Esophagus mucosa (tissue), 1 donor: ENCODE results near the gene RRAGC. TPM values are rescaled to one million over a fixed set of nuclear protein-coding genes. Genes with fewer than 3 reads are reported as not detected.

Experiments
- ATAC-seq: fragments of 200-7000 bp; cut with Tn5 transposase; one replicate; pipeline ENCODE4 v1.9.1; 2020
- total RNA-seq: library from RNA; stranded (reverse); gene quantifications from one replicate; pipeline ENCODE4 v1.2.4, GENCODE V29; 2023
- donor health status: DM: yes; HTN: yes; CAD: no.

RRAGC gene
- total RNA-seq, result 32.8 TPM

- peak; percentile 98 for ATAC-seq
These were observed at the start of gene RRAGC for GRCh38 chr1:38859561-38860453. Gene RRAGC (minus strand): TSS chr1:38859772. CDS start chr1:38859646, 126 bp downstream.

- no peak for ATAC-seq
These were observed 49.2 kb upstream of the RRAGC start for GRCh38 chr1:38908821-38909220.

- no peak for ATAC-seq
These were observed 46.4 kb upstream of the RRAGC start for GRCh38 chr1:38905985-38906384.

- ATAC-seq, result no peak
These were observed 40.0 kb upstream of the RRAGC start for GRCh38 chr1:38899560-38899959.

- peak; percentile 65 for ATAC-seq
These were observed 39.2 kb upstream of the RRAGC start for GRCh38 chr1:38898653-38899230.

GRCh38 chr1:38896169-38896568 is 36.6 kb upstream of the RRAGC start:
- ATAC-seq, result no peak

GRCh38 chr1:38892976-38893375 is 33.4 kb upstream of the RRAGC start:
- ATAC-seq, result no peak

DNA sequence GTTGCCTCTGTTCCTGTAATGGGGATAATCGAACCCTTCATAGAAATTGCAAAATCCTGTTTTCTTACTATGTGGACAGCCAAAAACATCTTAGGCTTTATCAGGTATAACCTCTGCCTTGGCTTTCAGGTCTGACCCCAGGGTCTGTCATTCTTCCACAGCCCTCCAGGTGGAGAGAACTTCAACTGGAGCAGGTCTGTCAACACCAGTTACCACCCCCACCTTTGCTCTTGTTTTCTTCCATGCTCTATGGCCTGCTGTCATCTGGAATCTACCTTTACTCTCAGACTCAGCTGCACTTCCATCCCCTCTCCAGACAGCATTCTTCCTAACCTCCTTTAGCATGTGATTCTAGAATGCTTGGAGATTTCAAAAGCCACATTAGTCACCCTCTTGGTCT is 32.2 kb upstream of the RRAGC start:
- ATAC-seq, result no peak

DNA sequence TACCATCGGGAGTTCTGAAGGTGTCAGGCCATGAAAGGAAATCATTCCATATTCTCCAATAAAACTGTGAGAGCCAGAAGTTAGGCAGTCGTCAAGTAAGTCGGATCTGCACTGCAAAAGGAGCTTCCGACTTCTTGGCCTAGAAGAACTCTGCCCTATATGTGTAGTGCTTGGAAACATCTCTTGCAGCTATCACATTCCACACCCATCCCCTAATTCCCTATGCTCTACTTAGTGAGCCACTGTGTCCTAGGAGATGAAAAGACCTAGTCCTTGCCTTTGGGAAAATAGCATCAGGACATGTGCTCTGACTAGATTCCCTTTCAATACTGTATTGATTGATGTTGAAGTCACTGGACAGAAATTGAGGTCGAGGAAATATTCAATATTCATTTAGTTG is 30.0 kb upstream of the RRAGC start:
- ATAC-seq, result no peak

DNA sequence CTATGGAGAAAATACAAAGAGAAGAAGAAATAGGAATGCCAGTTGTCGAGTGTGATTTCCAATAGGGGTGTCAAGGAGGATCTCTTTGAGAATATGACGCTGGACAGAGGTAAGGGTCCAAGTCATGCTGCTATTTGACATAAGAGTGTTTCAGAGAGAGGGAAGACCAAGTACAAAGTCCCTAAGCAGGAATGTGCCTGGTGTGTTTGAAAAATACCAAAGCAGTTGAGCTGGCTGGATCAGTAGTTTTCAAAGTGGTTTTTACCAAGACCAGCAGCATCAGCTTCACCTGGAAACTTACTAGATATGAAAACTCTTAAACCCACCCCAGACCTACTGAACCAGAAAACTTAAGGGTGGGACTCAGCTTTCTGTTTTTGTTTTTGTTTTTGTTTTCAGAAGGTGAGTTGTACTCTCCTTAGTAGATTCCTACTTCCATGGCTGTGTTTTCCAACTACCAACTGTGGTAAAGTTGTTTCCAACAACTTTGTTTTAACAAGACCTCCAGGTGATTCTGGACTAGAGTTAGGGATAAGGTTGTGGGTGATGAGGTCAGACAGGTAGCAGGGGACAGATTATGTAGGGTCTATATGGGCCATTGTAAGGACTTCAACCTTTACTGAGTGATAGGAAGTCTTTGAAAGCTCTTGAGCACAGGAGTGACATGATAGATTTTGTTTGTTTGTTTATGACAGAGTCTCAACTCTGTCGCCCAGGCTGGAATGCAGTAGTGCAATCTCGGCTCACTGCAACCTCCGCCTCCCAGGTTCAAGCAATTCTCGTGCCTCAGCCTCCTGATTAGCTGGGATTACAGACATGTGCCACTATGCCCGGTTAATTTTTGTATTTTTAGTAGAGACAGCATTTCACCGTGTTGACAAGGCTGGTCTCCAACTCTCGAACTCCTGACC is 29.1 kb upstream of the RRAGC start:
- no peak for ATAC-seq

- no peak for ATAC-seq
These were observed 25.5 kb upstream of the RRAGC start for GRCh38 chr1:38885092-38885491.

DNA sequence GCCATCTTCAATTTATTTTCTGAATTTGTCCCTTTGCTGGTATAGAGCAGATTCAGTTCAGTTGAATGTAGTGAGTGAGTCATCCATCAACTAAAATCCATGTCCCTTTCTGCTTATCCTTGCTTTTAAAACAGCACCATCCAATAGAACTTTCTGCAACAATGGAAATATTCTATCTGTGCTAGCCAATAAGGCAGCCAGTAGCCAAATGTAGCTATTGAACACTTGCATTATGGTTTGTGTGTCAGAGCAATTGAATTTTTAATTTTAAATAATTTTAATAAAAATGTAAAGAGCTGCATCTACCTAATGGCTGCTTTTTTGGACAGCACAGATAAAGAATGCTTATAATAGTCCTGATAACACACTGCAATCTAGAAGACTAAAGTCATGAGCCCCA is 21.9 kb upstream of the RRAGC start, which contains the start of gene GJA9:
TSS of gene GJA9 (minus strand) at position 101 of the 400 bp plus-strand sequence. CDS start 5,489 bp downstream, outside the sequence.
- no peak for ATAC-seq

DNA sequence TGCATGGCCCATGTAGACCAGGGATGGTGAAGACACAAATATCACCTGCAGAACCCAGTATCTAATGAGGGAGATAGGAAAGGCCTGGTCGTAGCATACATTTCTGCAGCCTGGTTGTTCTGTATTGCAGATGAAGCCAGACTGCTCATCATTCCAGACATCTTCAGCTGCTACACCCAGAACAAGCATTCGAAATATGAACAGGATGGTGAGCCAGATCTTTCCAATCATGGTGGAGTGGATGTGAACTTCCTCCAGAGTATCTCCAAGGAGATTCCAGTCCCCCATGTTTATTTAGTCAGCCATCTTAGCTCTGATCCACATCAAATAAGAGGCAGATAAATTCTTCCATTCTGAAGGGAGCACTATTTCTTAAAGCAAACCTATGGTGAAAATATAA is 16.2 kb upstream of the RRAGC start:
- ATAC-seq, result no peak

GRCh38 chr1:38873027-38873969 is 13.7 kb upstream of the RRAGC start, which contains the start of gene MYCBP:
Gene MYCBP (minus strand): TSS chr1:38873348. CDS start chr1:38873305, 43 bp downstream.
- peak; percentile 99 for ATAC-seq

- ATAC-seq, result peak; percentile 41
These were observed 12.9 kb upstream of the RRAGC start for GRCh38 chr1:38872401-38873026.

- ATAC-seq, result no peak
These were observed 11.4 kb upstream of the RRAGC start for GRCh38 chr1:38870996-38871395.

DNA sequence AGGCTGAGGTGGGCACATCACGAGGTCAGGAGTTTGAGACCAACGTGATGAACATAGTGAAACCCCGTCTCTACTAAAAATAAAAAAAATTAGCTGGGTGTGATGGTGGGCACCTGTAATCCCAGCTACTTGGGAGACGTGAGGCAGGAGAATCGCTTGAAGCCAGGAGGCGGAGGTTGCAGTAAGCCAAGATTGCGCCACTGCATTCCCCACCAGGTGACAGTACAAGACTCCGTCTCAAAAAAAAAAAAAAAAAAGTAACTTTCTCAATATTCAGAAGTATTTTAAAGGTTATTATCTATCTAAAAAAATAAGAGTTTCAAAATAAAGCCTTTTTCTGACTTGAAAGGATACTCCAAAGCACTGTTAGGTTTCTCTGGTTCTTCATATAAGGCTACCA is 7.6 kb upstream of the RRAGC start:
- no peak for ATAC-seq

GRCh38 chr1:38865112-38865715 is 5.6 kb upstream of the RRAGC start:
- ATAC-seq, result peak; percentile 24

DNA sequence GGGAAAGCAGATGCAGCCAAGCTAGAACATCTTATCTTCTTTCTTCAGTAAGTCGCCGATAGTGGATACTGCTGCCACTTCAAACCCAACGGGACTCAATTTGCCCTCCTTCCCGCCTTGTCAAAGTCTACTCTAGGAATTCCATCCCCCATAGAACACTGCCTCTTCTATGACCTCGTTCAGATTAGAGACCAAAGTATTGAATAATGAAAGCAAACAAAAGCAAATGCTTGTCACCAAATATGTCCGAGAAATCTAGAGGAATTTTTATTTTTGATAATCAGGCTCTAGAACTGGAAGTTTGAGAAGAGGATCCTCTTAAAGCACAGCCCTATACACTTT is 853 bp upstream of the RRAGC start:
- ATAC-seq, result no peak

DNA sequence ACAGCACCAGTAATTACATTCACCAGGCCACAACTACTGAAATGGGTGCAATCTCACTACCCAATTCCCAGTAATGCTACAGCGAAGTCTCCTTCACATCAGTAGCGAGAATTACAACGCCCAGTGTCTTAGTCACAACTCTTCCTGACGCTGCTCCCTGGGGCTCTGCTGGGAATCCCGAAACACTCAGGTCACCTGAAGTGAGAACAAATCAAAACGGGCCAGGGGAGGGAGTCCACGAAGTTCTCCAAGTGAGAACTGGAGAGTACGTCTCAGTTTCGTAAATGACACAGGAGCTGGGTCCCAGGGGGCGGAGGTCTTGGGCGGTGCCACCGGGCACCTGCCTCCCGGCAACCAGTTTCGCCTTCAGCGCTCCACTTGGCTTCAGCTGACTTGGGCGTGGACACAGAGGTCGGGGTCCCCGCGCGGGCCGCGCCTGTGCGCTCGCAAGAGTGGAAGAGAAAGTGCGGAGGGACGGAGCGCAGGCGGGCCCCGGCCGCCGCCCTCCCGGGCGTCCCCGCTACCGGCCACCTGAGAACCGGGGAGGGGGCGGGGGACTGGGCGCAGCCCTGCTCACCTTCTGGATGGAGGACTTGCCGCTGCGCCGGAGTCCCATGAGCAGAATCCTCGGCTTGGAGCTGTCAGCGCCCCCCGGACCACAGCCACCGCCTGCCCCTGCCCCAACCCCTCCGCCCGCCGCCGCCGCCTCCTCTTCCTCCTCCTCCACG is 575 bp downstream of the RRAGC start:
- ATAC-seq, result peak; percentile 74
